Astrocyte (in vitro differentiated cells and primary cell): Measurements from ENCODE around the gene APOB.

Experiments
- CTCF ChIP-seq: IDR thresholded peaks from 2 replicates; pipeline ENCODE4 v1.5.1; 2011; ENCODE audit warnings: low read depth, mild to moderate bottlenecking, inconsistent platforms, low read length, moderate library complexity; ENCODE audit not compliant: insufficient read depth
- EZH2 ChIP-seq: IDR thresholded peaks from 2 replicates; pipeline ENCODE4 v1.6.1; 2012; ENCODE audit warnings: mild to moderate bottlenecking, low read length, inconsistent platforms; ENCODE audit not compliant: insufficient read depth

- TF ChIP-seq CTCF (no peak), EZH2 (no peak)
These were observed 24.7 kb downstream of the APOB start for GRCh38 chr2:21019000-21019677.
